Measurements from ENCODE around the gene EMP1. TPM values are rescaled to one million over a fixed set of nuclear protein-coding genes. Genes with fewer than 3 reads are reported as not detected.

Gene EMP1
- total and polyA plus RNA-seq, 2 donors (not counting 3 experiments of a cell fraction or from before 2014, with no cell fraction given): 265 to 528 TPM

DNA sequence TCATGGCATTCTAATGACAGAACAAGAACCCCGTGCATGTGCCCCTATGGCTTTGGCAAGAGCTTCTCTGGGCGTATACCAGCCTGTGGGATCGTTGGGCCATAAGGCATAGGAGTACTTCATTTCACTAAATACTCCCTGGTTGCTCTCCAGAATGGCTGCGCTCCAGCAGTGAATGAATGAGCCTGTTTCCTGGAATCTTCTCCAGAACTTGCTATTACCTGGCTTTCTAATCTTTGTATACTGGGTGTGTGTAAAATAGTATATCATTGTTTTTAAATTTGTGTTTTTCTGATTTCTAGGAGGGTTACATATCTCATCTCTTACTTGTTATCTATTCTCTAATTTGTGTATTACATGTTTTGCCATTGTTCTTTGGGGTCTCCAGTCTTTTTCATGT is 28.6 kb upstream of the EMP1 start:
- Histone ChIP-seq H3K9me3 (replicated peaks; ENCODE audit: control insufficient read depth, insufficient read depth, low read length) (no peaks in the 10 kb centered on the region), H4K20me1 (replicated peaks; ENCODE audit: control insufficient read depth, extremely low read depth, insufficient read depth, low read length) (no peaks in the 10 kb centered on the region), H3K36me3 (ENCODE audit: control insufficient read depth in 2 of 2, extremely low read depth in 1 of 2, insufficient read depth in 2 of 2, low read length in 2 of 2) (no peaks in the 10 kb centered on the region), H3K4me3 (replicated peaks in 1 of 3; ENCODE audit: insufficient read depth in 1 of 3, low read depth in 1 of 3, low read length in 3 of 3) (no peak overlapping the region), H3K27me3 (ENCODE audit: control insufficient read depth in 2 of 2, insufficient read depth in 2 of 2, low read length in 2 of 2) (no peaks in the 10 kb centered on the region), H3K9me1 (replicated peaks; ENCODE audit: control insufficient read depth, extremely low read depth, insufficient read depth, low read length) (no peaks in the 10 kb centered on the region), H3K79me2 (ENCODE audit: control insufficient read depth, insufficient read depth, low read length) (no peaks in the 10 kb centered on the region), H2AFZ (ENCODE audit: low read depth, low read length) (no peak overlapping the region), H3K9ac (replicated peaks; ENCODE audit: extremely low read depth, insufficient read depth, low read length) (no peak overlapping the region), H3K4me1 (ENCODE audit: control insufficient read depth, extremely low read depth, insufficient read depth, low read length) (peaks cover 34% of the 10 kb centered on the region), H3K27ac (ENCODE audit: insufficient read depth, low read depth, low read length) (no peak overlapping the region), H3K4me2 (ENCODE audit: insufficient read depth, low read length) (no peak overlapping the region)
- intact Hi-C loops (cut with micrococcal nuclease) (no loop called here), dilution Hi-C loops (cut with MboI; ENCODE audit: extremely low pct_ligation_motif_present, low sequenced_read_pairs) (no loop called here)
- ChIA-PET POLR2A (no interaction called here), CTCF (interaction anchor here (1.4 kb wide), 1 partner anchor 11 kb away, joined by 4 read pairs; no protein-coding TSS in a partner anchor)
- DNase-seq (ENCODE audit: low read depth, low spot score) (no peak), FAIRE-seq (no peak)
- no peak for TF ChIP-seq POLR2AphosphoS5 (IDR thresholded peaks at IDR 0.05; ENCODE audit: insufficient read depth, low read depth, low read length)
- no TSS peak for BruUV-seq (replicated peaks)

GRCh38 chr12:13169272-13169671 is 27.3 kb upstream of the EMP1 start:
- dilution Hi-C loops (cut with MboI; ENCODE audit: extremely low pct_ligation_motif_present, low sequenced_read_pairs) (no loop called here), intact Hi-C loops (cut with micrococcal nuclease) (no loop called here)
- no peak overlapping the region for H3K9ac ChIP-seq (replicated peaks; ENCODE audit: extremely low read depth, insufficient read depth, low read length)
- H2AFZ ChIP-seq (ENCODE audit: low read depth, low read length): no peak overlapping the region
- DNase-seq (ENCODE audit: low read depth, low spot score) (no peak), FAIRE-seq (no peak)
- H3K36me3 ChIP-seq (ENCODE audit: control insufficient read depth in 2 of 2, extremely low read depth in 1 of 2, insufficient read depth in 2 of 2, low read length in 2 of 2): no peaks in the 10 kb centered on the region
- H3K27me3 ChIP-seq (ENCODE audit: control insufficient read depth in 2 of 2, insufficient read depth in 2 of 2, low read length in 2 of 2): no peaks in the 10 kb centered on the region
- POLR2A ChIA-PET: no interaction called here
- CTCF ChIA-PET: interaction anchor here (1.3 kb wide), 1 partner anchor 9 kb away, joined by 3 read pairs; no protein-coding TSS in a partner anchor
- H4K20me1 ChIP-seq (replicated peaks; ENCODE audit: control insufficient read depth, extremely low read depth, insufficient read depth, low read length): no peaks in the 10 kb centered on the region
- H3K9me1 ChIP-seq (replicated peaks; ENCODE audit: control insufficient read depth, extremely low read depth, insufficient read depth, low read length): no peaks in the 10 kb centered on the region
- no peak overlapping the region for H3K4me2 ChIP-seq (ENCODE audit: insufficient read depth, low read length)
- H3K4me1 ChIP-seq (ENCODE audit: control insufficient read depth, extremely low read depth, insufficient read depth, low read length): peaks cover 34% of the 10 kb centered on the region
- no peak overlapping the region for H3K4me3 ChIP-seq (replicated peaks in 1 of 3; ENCODE audit: insufficient read depth in 1 of 3, low read depth in 1 of 3, low read length in 3 of 3)
- no peak for TF ChIP-seq POLR2AphosphoS5 (IDR thresholded peaks at IDR 0.05; ENCODE audit: insufficient read depth, low read depth, low read length)
- H3K79me2 ChIP-seq (ENCODE audit: control insufficient read depth, insufficient read depth, low read length): no peaks in the 10 kb centered on the region
- no TSS peak for BruUV-seq (replicated peaks)
- H3K9me3 ChIP-seq (replicated peaks; ENCODE audit: control insufficient read depth, insufficient read depth, low read length): no peaks in the 10 kb centered on the region
- H3K27ac ChIP-seq (ENCODE audit: insufficient read depth, low read depth, low read length): no peak overlapping the region

Data from endothelial cell of umbilical vein (primary cell).